ENCODE measurements around the gene RPS15.

The RPS15 gene

GRCh38 chr19:1434040-1434366 lies 4.2 kb upstream of the RPS15 start:
- peaks cover 12% of the 10 kb centered on the region for H3K79me2 ChIP-seq (ENCODE audit: insufficient read depth, low read length)
- no peak overlapping the region for H3K4me3 ChIP-seq (ENCODE audit: low read length, poor library complexity, severe bottlenecking)
- H3K4me1 ChIP-seq (ENCODE audit: insufficient read depth, low read length, poor library complexity, severe bottlenecking): peaks cover 2% of the 10 kb centered on the region
- no peak overlapping the region for H2AFZ ChIP-seq (ENCODE audit: low read length)
- no peaks in the 10 kb centered on the region for H3K9me3 ChIP-seq (ENCODE audit: insufficient read depth, low read depth, low read length)
- H3K27me3 ChIP-seq (ENCODE audit: insufficient read depth, low read length, poor library complexity, severe bottlenecking): peaks cover 9% of the 10 kb centered on the region
- H3K36me3 ChIP-seq (ENCODE audit: insufficient read depth, low read length): peaks cover 51% of the 10 kb centered on the region; the same call in 1 of the 2 replicates
- no peak overlapping the region for H3K9ac ChIP-seq (ENCODE audit: low read depth, low read length, poor library complexity, severe bottlenecking)
- no peaks in the 10 kb centered on the region for H3K9me2 ChIP-seq (replicated peaks; ENCODE audit: low read depth, low read length)
- H4K20me1 ChIP-seq (ENCODE audit: insufficient read depth, low read length, poor library complexity, severe bottlenecking): peaks cover 12% of the 10 kb centered on the region
- no peak overlapping the region for H3K4me2 ChIP-seq (ENCODE audit: low read depth, low read length, poor library complexity, severe bottlenecking)
- no peaks in the 10 kb centered on the region for H3F3A ChIP-seq (ENCODE audit: low read depth)
- TF ChIP-seq CTCF (conservative IDR thresholded peaks at IDR 0.05; ENCODE audit: low read length) (no peak), EZH2phosphoT487 (IDR thresholded peaks at IDR 0.05; ENCODE audit: borderline replicate concordance) (no peak)

DNA sequence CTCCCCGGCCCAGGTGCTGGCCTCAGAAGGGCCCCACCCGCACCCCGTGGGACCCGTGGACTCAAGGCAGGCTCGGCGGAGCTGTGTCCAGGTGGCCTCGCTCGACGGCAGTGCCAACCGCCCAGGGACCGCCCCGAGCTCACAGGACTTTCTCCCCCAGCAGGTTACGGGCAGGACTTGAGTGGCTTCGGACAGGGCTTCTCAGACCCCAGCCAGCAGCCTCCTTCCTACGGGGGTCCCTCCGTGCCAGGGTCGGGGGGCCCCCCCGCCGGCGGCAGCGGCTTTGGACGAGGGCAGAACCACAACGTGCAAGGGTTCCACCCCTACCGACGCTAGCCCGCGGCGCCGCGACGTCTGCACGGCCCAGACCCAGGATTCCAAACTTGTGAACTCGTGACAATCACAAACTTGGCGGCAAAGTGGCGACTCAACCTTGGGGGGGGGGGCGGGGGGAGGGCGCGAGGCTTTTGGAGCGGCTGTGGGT lies 3.6 kb upstream of the RPS15 start:
- Histone ChIP-seq H3K4me2 (ENCODE audit: low read depth, low read length, poor library complexity, severe bottlenecking) (no peak overlapping the region), H3K4me1 (ENCODE audit: insufficient read depth, low read length, poor library complexity, severe bottlenecking) (peaks cover 5% of the 10 kb centered on the region), H3F3A (ENCODE audit: low read depth) (no peaks in the 10 kb centered on the region), H4K20me1 (ENCODE audit: insufficient read depth, low read length, poor library complexity, severe bottlenecking) (peaks cover 18% of the 10 kb centered on the region), H3K9me2 (replicated peaks; ENCODE audit: low read depth, low read length) (no peaks in the 10 kb centered on the region), H3K79me2 (ENCODE audit: insufficient read depth, low read length) (peaks cover 18% of the 10 kb centered on the region), H3K36me3 (ENCODE audit: insufficient read depth, low read length) (peaks cover 45% of the 10 kb centered on the region; the same call in 1 of the 2 replicates), H3K9me3 (ENCODE audit: insufficient read depth, low read depth, low read length) (no peaks in the 10 kb centered on the region), H3K9ac (ENCODE audit: low read depth, low read length, poor library complexity, severe bottlenecking) (no peak overlapping the region), H3K27me3 (ENCODE audit: insufficient read depth, low read length, poor library complexity, severe bottlenecking) (peaks cover 9% of the 10 kb centered on the region), H3K4me3 (ENCODE audit: low read length, poor library complexity, severe bottlenecking) (no peak overlapping the region), H2AFZ (ENCODE audit: low read length) (no peak overlapping the region)
- TF ChIP-seq EZH2phosphoT487 (IDR thresholded peaks at IDR 0.05; ENCODE audit: borderline replicate concordance) (no peak), CTCF (conservative IDR thresholded peaks at IDR 0.05; ENCODE audit: low read length) (no peak)

GRCh38 chr19:1435378-1435989 lies 2.7 kb upstream of the RPS15 start:
- H3K4me3 ChIP-seq (ENCODE audit: low read length, poor library complexity, severe bottlenecking): no peak overlapping the region
- no peak overlapping the region for H2AFZ ChIP-seq (ENCODE audit: low read length)
- no peaks in the 10 kb centered on the region for H3K9me3 ChIP-seq (ENCODE audit: insufficient read depth, low read depth, low read length)
- peaks cover 9% of the 10 kb centered on the region for H3K27me3 ChIP-seq (ENCODE audit: insufficient read depth, low read length, poor library complexity, severe bottlenecking)
- peaks cover 27% of the 10 kb centered on the region for H4K20me1 ChIP-seq (ENCODE audit: insufficient read depth, low read length, poor library complexity, severe bottlenecking)
- no peaks in the 10 kb centered on the region for H3F3A ChIP-seq (ENCODE audit: low read depth)
- H3K9ac ChIP-seq (ENCODE audit: low read depth, low read length, poor library complexity, severe bottlenecking): no peak overlapping the region
- H3K4me2 ChIP-seq (ENCODE audit: low read depth, low read length, poor library complexity, severe bottlenecking): no peak overlapping the region
- peaks cover 41% of the 10 kb centered on the region for H3K36me3 ChIP-seq (ENCODE audit: insufficient read depth, low read length)
- H3K4me1 ChIP-seq (ENCODE audit: insufficient read depth, low read length, poor library complexity, severe bottlenecking): peaks cover 12% of the 10 kb centered on the region
- H3K79me2 ChIP-seq (ENCODE audit: insufficient read depth, low read length): peaks cover 26% of the 10 kb centered on the region
- no peaks in the 10 kb centered on the region for H3K9me2 ChIP-seq (replicated peaks; ENCODE audit: low read depth, low read length)
- TF ChIP-seq CTCF (conservative IDR thresholded peaks at IDR 0.05; ENCODE audit: low read length) (no peak), EZH2phosphoT487 (IDR thresholded peaks at IDR 0.05; ENCODE audit: borderline replicate concordance) (no peak)
